ENCODE data around the gene NOD2. TPM values are rescaled to one million over a fixed set of nuclear protein-coding genes. Genes with fewer than 3 reads are reported as not detected.

The NOD2 gene
- total RNA-seq, 4 donors from 2014 or later = 10.5 to 28.1 (median 21.6) TPM

GRCh38 chr16:50659806-50660205 is 33.6 kb upstream of the NOD2 start:
- WGBS, 2 donors = 61 to 81% methylated on average over 5 of the region's 5 CpGs
- no peak for TF ChIP-seq POLR2A (IDR thresholded peaks at IDR 0.05)
- TF ChIP-seq, protein P1, sequence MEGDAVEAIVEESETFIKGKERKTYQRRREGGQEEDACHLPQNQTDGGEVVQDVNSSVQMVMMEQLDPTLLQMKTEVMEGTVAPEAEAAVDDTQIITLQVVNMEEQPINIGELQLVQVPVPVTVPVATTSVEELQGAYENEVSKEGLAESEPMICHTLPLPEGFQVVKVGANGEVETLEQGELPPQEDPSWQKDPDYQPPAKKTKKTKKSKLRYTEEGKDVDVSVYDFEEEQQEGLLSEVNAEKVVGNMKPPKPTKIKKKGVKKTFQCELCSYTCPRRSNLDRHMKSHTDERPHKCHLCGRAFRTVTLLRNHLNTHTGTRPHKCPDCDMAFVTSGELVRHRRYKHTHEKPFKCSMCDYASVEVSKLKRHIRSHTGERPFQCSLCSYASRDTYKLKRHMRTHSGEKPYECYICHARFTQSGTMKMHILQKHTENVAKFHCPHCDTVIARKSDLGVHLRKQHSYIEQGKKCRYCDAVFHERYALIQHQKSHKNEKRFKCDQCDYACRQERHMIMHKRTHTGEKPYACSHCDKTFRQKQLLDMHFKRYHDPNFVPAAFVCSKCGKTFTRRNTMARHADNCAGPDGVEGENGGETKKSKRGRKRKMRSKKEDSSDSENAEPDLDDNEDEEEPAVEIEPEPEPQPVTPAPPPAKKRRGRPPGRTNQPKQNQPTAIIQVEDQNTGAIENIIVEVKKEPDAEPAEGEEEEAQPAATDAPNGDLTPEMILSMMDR (IDR thresholded peaks at IDR 0.05) = no peak
- Histone ChIP-seq H3K27me3 (no peaks in the 10 kb centered on the region), H3K27ac (no peak overlapping the region), H3K4me1 (peaks cover 0 to 3% (median under 1%) of the 10 kb centered on the region in 3 donors), H3K4me3 (no peak overlapping the region), H3K9me3 (no peaks in the 10 kb centered on the region), H3K36me3 (no peaks in the 10 kb centered on the region)
- intact Hi-C loops (cut with DNase I) = no loop called here
- no peak for DNase-seq

DNA sequence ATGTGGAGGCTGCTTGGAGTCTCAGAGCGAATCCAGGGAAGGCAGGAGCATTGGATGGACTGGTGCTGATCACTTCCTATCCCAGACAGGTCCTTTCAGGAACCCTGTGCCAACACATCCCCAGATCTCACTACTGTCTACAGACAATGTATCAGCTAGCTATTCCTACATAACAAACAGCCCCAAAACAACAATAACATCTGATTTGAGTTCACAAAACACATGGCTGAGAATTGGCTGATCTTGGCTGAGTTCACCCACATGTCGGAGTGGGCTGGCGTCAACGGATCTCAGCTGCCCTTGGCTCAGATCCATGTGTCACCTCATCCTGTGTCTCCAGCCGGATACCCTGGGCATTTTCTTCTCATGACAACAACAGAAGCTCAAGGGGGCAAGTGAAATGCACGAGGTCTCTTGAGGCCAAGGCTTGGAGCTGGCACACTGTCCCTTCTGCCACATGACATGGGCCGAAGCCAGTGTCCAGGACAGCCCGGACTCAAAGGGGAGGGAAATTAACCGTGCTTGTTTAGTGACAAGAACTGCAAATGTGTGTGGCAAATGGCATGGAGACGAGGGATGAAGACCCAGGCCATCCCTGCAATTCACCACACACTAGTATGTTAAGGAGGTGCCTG is 31.0 kb upstream of the NOD2 start:
- no peaks in the 10 kb centered on the region for H3K27me3 ChIP-seq
- H3K9me3 ChIP-seq = no peaks in the 10 kb centered on the region
- H3K4me1 ChIP-seq = peaks cover 3 to 21% (median 9%) of the 10 kb centered on the region in 3 donors
- H3K36me3 ChIP-seq = no peaks in the 10 kb centered on the region
- no peak overlapping the region for H3K27ac ChIP-seq
- H3K4me3 ChIP-seq = no peak overlapping the region
- DNase-seq = no peak
- TF ChIP-seq, protein P1 (IDR thresholded peaks at IDR 0.05) = no peak
- no peak for TF ChIP-seq POLR2A (IDR thresholded peaks at IDR 0.05)
- intact Hi-C loops (cut with DNase I) = no loop called here
- 89 to 90% methylated on average over 9 to 10 of the region's 10 CpGs for WGBS, 2 donors

GRCh38 chr16:50664270-50664669 is 29.1 kb upstream of the NOD2 start:
- Histone ChIP-seq H3K36me3 (no peaks in the 10 kb centered on the region), H3K27me3 (no peaks in the 10 kb centered on the region), H3K9me3 (no peaks in the 10 kb centered on the region), H3K27ac (no peak overlapping the region), H3K4me3 (no peak overlapping the region), H3K4me1 (peaks cover 4 to 39% (median 28%) of the 10 kb centered on the region in 3 donors)
- 79 to 88% methylated on average over 5 of the region's 5 CpGs for WGBS, 2 donors
- TF ChIP-seq, protein P1 (IDR thresholded peaks at IDR 0.05) = no peak
- no peak for TF ChIP-seq POLR2A (IDR thresholded peaks at IDR 0.05)
- DNase-seq = no peak
- intact Hi-C loops (cut with DNase I) = no loop called here

DNA sequence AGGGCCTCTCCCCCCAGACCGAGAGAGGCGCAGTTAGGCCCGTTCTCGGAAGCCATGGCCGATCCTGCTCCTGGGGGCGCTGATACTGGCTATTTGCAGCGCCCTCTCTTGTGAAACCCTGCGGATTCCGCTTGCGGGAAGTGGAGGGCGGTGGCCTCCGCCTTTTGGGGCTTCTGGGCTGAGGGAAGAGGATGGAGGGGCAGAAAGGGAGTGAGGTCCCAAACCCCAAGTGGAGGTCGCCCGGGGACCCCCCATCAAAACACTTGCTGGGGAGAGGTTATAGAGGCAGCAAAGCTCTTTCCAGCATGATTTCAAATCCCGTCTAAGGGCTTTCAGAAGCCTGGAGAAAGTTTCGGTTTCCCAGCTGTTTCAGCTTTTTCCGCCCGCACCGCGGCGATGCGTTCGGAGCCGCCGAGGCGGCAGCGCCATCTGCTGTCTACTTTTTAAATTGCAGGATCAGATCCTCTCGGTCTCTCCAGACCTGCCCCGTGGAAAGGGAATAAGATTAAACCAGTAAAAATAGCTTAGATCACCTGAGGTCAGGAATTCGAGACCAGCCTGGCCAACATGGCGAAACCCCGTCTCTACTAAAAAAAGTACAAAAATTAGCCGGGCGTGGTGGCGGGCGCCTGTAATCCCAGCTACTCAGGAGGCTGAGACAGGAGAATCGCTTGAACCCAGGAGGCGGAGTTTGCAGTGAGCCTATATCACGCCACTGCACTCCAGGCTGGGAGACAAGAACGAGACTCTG is 28.1 kb upstream of the NOD2 start:
- DNase-seq = no peak
- peak overlapping the region; percentile 6 to 74 (median 72) for H3K27ac ChIP-seq
- TF ChIP-seq POLR2A (IDR thresholded peaks at IDR 0.05) = no peak
- TF ChIP-seq, protein P1 (IDR thresholded peaks at IDR 0.05) = peak; percentile 89 to 96 (median 93)
- no peaks in the 10 kb centered on the region for H3K27me3 ChIP-seq
- intact Hi-C loops (cut with DNase I) = loop anchor here (5.0 kb wide), 2 partner anchors 142 to 293 kb away; no protein-coding TSS in a partner anchor
- no peaks in the 10 kb centered on the region for H3K9me3 ChIP-seq
- peak overlapping the region; percentile 21 to 68 (median 54) for H3K4me3 ChIP-seq
- H3K4me1 ChIP-seq = peaks cover 7 to 44% (median 30%) of the 10 kb centered on the region in 3 donors
- no peaks in the 10 kb centered on the region for H3K36me3 ChIP-seq
- 10 to 17% methylated on average over 29 to 34 of the region's 40 CpGs for WGBS, 2 donors
